AG10803 (cell line): ENCODE data around the gene XKR7.

Experiments used
- DNase-seq: peaks from one replicate; pipeline ENCODE4 v3.0.0; 2010; ENCODE audit warnings: low read depth
- H3K4me3 ChIP-seq: 2 replicates; pipeline ENCODE4 v1.5.1; 2011; ENCODE audit warnings: mild to moderate bottlenecking, low read length, control low read depth
- TF ChIP-seq, protein P1 (sequence below): conservative IDR thresholded peaks from 2 replicates; pipeline ENCODE4 v1.5.1; 2011; ENCODE audit warnings: mild to moderate bottlenecking, low read length, control low read depth, inconsistent platforms

XKR7 gene

DNA sequence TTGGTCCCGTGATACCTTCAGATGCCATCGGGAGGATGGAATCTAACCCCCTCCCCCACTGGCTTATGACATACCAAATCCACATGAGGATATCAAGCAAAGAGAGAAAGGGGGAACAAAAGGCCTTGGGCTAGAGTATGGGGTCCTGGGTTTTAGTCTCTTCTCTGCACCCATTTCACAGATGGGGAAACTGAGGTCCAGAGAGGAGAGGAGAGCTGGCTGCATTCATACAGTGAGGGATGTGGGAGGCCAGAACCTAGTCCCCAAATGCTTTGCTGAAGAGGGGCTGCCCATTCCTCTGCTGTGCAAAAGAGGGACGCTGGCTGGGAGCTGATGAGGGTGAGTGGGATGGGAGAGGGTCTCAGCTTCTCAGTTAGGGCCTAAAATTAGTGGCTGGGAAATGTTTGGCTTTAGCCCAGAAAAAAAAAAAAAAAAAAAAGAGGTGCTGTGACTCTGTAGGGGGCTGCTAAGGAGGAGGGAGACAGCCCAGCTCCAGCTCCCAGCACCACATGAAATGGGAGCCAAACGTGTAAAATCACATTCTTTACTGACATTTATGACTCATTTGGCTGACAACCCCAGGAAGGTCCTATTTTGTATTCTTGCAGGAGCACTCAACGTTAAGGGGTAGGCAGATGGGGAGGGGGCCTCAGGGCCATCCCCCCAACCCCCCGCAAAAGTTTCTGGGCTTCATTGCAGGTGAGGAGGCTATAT, 11.9 kb downstream of the XKR7 start:
- TF ChIP-seq, protein P1, sequence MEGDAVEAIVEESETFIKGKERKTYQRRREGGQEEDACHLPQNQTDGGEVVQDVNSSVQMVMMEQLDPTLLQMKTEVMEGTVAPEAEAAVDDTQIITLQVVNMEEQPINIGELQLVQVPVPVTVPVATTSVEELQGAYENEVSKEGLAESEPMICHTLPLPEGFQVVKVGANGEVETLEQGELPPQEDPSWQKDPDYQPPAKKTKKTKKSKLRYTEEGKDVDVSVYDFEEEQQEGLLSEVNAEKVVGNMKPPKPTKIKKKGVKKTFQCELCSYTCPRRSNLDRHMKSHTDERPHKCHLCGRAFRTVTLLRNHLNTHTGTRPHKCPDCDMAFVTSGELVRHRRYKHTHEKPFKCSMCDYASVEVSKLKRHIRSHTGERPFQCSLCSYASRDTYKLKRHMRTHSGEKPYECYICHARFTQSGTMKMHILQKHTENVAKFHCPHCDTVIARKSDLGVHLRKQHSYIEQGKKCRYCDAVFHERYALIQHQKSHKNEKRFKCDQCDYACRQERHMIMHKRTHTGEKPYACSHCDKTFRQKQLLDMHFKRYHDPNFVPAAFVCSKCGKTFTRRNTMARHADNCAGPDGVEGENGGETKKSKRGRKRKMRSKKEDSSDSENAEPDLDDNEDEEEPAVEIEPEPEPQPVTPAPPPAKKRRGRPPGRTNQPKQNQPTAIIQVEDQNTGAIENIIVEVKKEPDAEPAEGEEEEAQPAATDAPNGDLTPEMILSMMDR: no peak
- no peak for DNase-seq
- H3K4me3 ChIP-seq: no peak overlapping the region

DNA sequence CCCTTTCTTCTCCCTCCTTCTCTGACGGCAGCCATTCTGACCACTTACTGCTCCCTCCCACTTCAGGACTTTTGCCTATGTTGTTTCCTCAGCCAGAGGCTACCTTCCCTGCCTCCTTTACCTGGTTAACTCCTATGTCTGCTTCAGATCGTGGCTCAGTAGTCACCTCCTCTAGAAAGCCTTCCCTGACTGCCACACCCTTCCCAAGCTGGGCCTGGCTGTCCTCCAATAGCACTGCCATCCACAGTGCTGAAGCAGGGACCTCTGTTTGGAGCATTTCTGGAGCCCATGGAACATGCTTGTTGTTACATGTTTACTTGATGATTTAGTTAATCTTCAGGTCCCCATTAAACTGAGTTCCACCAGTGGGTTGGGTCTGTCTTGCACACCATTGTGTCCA, 13.8 kb downstream of the XKR7 start:
- no peak for DNase-seq
- TF ChIP-seq, protein P1: no peak
- H3K4me3 ChIP-seq: no peak overlapping the region

DNA sequence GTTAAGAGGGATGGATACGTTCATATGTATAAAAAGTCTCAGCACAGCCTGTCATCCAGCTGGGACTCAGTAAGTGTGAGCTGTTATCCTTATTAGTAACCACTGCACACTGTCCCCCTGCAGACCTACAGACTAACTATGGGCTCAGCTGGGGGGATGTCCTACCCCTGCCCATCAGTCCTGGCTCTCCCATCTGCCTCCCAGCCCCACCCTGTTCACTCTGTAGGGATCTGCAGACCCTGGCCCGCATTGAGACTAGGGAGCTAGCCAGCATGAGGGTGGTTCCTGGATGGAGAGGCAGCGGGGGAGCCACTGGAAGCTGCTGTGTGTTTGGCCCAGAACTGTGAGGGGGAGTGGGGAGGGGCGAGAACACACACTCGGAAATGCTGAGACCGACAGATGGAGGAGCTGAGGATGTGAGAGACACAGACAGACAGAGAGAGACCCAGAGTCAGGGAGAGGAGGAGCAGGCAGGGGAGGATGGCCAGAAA, 17.1 kb downstream of the XKR7 start:
- no peak for DNase-seq

DNA sequence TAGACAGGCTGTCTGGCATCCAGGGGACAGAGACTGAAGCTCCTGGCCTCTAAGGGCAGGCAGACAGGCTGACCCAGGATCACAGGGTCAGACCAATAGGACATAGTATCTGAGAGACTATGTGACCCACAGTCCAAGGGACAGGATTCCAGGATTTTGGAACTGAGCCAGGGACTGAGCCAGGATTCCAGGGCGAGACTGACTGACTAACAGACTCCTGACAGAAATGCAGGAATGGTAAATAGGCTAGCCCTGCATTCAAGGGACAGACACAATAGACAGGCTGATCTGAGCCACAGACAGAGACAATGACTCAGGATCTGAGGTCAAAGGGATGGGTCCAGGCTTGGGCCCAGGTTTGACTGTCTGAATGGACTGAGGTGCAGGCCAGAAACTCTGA, 19.8 kb downstream of the XKR7 start:
- TF ChIP-seq, protein P1: no peak
- H3K4me3 ChIP-seq: no peak overlapping the region
- no peak for DNase-seq

More for the DNA sequence above, 17.1 kb downstream of the XKR7 start:
- H3K4me3 ChIP-seq: no peak overlapping the region
- TF ChIP-seq, protein P1: no peak

DNA sequence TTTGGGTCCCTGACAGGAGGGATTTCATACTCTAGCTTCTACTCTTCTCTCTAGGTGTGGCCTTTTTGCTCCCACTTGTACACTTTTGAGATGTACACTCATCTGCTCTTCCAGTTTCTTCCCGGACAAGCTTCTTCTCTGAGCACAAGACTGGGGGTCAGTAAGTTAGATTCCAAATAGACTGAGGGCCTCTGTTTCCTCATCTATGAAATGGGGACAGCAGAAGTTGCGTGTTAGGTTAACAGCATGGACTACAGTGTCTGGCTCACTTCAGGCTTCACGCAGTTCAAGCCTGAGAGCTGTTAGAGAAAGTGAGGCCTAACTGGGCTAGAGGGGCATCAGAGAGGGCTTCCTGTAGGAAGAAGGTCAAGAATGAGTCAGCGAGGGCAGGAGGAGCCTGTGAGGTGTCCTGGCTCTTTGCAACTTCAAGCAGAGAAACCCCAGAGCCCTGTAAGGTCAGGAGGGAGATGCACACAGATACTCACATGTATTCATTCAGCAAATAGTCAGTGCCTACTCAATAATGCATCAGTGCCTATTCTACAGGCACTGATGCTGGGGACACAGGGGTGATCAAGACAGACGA, 20.6 kb downstream of the XKR7 start:
- TF ChIP-seq, protein P1: no peak
- no peak for DNase-seq
- H3K4me3 ChIP-seq: no peak overlapping the region

DNA sequence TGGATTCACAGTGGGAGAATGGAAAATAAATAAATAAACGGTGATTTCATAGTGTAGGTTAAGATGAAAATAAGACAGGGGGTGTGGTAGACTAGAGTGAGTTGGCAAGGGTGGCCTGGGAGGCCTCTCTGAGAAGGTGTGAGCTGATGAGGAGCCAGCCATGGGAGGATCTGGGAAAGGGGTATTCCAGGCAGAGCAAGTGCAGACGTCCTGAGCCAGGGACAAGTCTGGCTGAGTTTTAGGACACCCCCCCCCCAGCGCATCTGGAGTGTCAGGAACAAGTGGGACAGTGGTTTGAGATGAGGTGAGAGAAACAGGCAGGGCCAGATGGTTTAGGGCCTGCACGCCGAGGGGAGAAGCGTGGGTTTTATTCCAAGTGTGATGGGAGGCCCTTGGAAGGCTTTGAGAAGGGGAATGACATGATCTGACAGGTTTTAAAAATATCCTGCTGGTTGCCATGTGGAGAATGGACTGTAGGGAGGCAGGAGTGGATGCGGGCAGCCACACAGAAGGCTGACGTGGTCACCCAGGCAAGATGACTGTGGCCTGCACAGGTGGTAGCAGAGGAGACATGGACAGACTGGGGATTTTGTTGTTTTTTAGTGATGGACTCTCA, 21.2 kb downstream of the XKR7 start:
- no peak overlapping the region for H3K4me3 ChIP-seq
- DNase-seq: no peak
- TF ChIP-seq, protein P1: no peak
